ENCODE data around the gene PYGL.

- TF ChIP-seq CTCF (conservative IDR thresholded peaks at IDR 0.05; ENCODE audit: low read depth, low read length), result no peak
- TF ChIP-seq EZH2 (IDR thresholded peaks at IDR 0.05; ENCODE audit: low read length, unreplicated experiment), result no peak
Measured at GRCh38 chr14:50977863-50978528, 33.7 kb upstream of the PYGL start.
